GM13977 (cell line): ENCODE measurements around the gene LIN7B.
A peak's percentile ranks its signal among the peaks of the same experiment; 100 is the strongest.
"Not testable (repeated sequence)": the region's sequence is repeated elsewhere in the genome, so short reads cannot be mapped to it uniquely, and the experiment has no call there.

Source experiments
- DNase-seq: peaks from one replicate; pipeline ENCODE4 v3.0.0; 2012; ENCODE audit warnings: low spot score
- CTCF ChIP-seq: IDR thresholded peaks from 2 replicates; pipeline ENCODE4 v1.5.1; 2012; ENCODE audit warnings: mild to moderate bottlenecking, control low read depth; ENCODE audit not compliant: insufficient read depth; ENCODE audit errors: extremely low read depth, missing control alignments
- in situ Hi-C: fragments of 300-500 bp; cut with MboI; formaldehyde crosslinking; loops from one replicate; pipeline ENCODE4 v1.12.0; 2022; ENCODE audit warnings: low sequenced_read_pairs, low pct_unique_long_range_greater_than_20kb, mixed read lengths, inconsistent platforms; ENCODE audit not compliant: unreplicated experiment

The LIN7B gene

GRCh38 chr19:49071860-49072547 lies 42.2 kb upstream of the LIN7B start:
- DNase-seq: peak; percentile 37
- in situ Hi-C loops: no loop called here
- no peak for TF ChIP-seq CTCF

GRCh38 chr19:49073514-49074378 lies 40.4 kb upstream of the LIN7B start:
- TF ChIP-seq CTCF: peak; percentile 6
- in situ Hi-C loops: no loop called here
- DNase-seq: peak; percentile 28

- peak; percentile 62 for TF ChIP-seq CTCF
- in situ Hi-C loops, DNase-seq: not testable (repeated sequence)
Measured at GRCh38 chr19:49074869-49075268, 39.3 kb upstream of the LIN7B start.

GRCh38 chr19:49080392-49080791 lies 33.8 kb upstream of the LIN7B start:
- in situ Hi-C loops: no loop called here
- no peak for DNase-seq

GRCh38 chr19:49081273-49081672 lies 32.9 kb upstream of the LIN7B start:
- in situ Hi-C loops: no loop called here
- no peak for DNase-seq
- TF ChIP-seq CTCF: no peak

More at GRCh38 chr19:49080392-49080791, 33.8 kb upstream of the LIN7B start:
- no peak for TF ChIP-seq CTCF

- TF ChIP-seq CTCF: no peak
- DNase-seq: no peak
- in situ Hi-C loops: no loop called here
Measured at GRCh38 chr19:49084206-49085019, 29.8 kb upstream of the LIN7B start.
